GM10266 (cell line): ENCODE measurements around the gene IFNK.

ENCODE experiments used
- DNase-seq: peaks from one replicate; pipeline ENCODE4 v3.0.0; 2012; ENCODE audit errors: extremely low spot score
- TF ChIP-seq, protein P1 (sequence below): IDR thresholded peaks from 2 replicates; pipeline ENCODE4 v1.5.1; 2012; ENCODE audit warnings: mild to moderate bottlenecking, low read depth; ENCODE audit not compliant: control insufficient read depth, insufficient read depth; ENCODE audit errors: missing control alignments

Gene IFNK, protein sequence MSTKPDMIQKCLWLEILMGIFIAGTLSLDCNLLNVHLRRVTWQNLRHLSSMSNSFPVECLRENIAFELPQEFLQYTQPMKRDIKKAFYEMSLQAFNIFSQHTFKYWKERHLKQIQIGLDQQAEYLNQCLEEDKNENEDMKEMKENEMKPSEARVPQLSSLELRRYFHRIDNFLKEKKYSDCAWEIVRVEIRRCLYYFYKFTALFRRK

DNA sequence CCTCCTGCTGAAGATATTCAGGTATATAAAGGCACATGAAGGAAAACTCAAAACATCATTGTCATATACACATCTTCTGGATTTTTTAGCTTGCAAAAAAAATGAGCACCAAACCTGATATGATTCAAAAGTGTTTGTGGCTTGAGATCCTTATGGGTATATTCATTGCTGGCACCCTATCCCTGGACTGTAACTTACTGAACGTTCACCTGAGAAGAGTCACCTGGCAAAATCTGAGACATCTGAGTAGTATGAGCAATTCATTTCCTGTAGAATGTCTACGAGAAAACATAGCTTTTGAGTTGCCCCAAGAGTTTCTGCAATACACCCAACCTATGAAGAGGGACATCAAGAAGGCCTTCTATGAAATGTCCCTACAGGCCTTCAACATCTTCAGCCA is at the start of gene IFNK:
TSS of gene IFNK (plus strand) at position 55 of the 400 bp plus-strand sequence. CDS start at position 102, 47 bp downstream.
- TF ChIP-seq, protein P1, sequence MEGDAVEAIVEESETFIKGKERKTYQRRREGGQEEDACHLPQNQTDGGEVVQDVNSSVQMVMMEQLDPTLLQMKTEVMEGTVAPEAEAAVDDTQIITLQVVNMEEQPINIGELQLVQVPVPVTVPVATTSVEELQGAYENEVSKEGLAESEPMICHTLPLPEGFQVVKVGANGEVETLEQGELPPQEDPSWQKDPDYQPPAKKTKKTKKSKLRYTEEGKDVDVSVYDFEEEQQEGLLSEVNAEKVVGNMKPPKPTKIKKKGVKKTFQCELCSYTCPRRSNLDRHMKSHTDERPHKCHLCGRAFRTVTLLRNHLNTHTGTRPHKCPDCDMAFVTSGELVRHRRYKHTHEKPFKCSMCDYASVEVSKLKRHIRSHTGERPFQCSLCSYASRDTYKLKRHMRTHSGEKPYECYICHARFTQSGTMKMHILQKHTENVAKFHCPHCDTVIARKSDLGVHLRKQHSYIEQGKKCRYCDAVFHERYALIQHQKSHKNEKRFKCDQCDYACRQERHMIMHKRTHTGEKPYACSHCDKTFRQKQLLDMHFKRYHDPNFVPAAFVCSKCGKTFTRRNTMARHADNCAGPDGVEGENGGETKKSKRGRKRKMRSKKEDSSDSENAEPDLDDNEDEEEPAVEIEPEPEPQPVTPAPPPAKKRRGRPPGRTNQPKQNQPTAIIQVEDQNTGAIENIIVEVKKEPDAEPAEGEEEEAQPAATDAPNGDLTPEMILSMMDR: no peak
- DNase-seq: no peak

DNA sequence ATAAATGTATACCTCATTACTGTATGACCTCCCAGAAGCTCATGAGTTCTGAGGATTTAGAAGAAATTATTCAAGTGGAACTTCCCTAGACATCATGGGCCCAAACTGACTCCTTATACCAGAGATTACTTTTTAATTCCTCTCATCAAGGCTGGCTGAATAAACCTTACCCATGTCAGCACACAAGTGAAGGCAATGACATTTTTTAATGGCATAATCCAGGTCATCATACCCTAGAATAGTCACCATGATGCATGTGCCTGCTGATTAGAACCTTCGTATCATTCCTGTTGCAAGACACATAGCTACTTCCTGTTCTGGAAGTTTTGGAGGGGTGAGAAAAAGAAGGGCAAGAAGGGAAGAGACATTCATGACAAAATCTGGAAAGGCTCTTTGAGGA is 49.8 kb upstream of the IFNK start:
- TF ChIP-seq, protein P1: no peak
- DNase-seq: no peak

DNA sequence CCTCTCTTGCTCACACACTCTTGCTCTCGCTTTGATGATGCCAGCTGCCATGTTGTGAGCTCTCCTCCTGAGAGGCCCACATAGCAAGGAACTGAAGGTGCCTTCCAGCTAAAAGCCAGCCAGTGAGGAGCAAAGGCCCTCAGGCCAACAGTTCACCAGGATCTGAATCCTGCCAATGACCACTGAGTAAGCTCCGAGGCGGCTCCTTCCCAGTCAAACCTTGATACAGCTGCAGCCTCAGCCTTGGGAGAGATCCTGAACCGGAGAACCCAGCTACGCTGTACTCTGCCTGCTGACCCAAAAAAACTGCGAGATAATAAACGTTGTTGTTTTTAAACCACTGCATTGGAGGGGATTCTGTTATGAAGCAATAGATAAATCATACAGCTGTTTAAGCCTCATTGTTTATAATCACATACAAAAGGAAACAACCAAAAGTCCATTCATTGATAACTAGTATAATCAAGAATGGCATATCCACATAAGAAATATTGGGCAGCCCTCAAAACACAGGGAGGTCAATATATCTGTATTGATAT is 49.0 kb upstream of the IFNK start:
- DNase-seq: no peak
- TF ChIP-seq, protein P1: no peak

DNA sequence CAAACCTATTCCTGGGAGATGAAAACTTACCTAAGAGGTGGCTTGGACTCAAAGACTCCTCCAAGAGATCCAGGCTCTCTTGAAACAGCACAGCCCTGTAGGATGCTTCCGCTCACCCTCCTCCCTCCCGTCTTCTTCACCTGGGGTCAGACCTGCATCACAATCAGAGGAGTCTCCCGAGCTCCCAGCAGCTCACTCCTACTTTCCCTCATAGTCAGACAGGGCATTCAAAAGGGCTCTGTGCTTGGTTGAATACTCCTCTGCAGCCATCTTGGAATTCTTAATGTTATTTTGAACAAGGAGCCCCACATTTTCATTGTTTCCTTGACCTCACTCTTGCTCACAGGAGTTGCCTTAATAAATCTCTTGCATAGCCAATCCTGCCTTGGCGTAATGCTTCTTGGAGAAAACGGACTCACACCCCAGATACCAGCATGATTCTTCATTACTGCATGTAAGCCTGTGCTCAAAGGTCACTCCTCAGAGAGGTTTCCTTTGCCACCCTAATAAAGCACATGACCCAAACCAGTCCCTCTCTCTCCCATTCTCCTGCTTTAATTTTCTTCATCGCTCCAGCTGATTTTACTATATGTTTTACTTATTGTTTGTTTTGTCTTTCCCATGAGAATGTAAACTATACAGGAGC is 47.1 kb upstream of the IFNK start:
- TF ChIP-seq, protein P1: no peak
- DNase-seq: no peak

DNA sequence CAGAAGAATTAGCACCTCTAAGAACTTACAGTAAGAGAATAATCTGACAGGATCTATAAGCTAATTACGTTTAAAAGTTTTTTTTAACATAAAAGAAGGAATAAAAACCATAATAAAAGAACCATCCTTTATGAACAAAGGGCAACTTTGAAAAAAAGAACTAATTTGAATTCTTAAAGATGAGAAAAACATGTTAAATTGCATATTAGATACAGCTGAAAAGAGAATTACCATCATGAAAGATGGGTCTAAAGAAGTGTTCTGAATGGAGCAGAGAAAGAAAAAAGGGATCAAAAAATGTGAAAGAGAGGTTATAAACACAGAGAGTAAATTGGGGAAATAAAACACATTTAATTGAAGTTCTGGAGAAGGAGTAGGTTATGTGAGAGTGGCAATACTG is 45.8 kb upstream of the IFNK start:
- TF ChIP-seq, protein P1: no peak
- DNase-seq: no peak

DNA sequence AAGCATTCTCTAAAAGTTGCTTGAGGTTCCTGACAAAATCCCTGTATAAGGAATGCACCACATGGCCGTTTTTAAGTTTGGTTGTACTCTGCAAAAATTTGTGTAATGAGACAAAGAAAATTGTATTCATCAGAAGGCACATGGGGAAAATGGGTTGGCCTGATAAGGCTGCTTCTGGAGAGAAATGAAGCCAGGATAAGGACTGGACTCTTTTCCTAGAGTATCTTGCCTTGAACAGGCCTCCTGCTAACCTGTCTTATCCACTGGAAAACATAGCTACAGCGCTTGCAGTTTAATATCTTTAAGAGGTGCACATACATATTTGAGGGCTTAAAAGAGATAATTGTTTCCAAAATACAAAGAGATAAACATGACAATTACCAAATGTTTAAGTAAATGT is 41.4 kb upstream of the IFNK start:
- TF ChIP-seq, protein P1: no peak

DNA sequence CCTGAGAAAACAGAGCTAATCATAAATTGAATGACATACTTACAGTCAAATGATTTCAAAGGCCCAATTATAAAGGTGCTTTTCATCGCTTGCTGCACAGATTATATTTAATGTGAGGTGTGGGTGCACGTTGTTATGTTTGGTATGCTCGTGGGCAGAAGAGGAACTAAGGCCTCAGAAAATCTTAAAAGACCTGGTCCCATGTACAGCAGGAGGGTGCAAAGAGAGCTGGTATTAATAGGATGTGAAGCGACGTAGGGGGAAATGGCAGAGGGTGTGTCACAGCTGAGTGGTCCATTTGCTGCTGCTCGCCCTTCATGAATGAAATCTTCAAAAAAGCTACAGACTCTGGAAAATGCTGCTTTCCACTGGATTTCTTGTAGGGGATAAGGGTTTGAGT is 40.5 kb upstream of the IFNK start:
- TF ChIP-seq, protein P1: no peak
- no peak for DNase-seq

More for the DNA sequence above, 41.4 kb upstream of the IFNK start:
- DNase-seq: no peak
